ENCODE results near the gene SPPL3.
"Not testable (repeated sequence)": the region's sequence is repeated elsewhere in the genome, so short reads cannot be mapped to it uniquely, and the experiment has no call there.

Gene SPPL3, protein sequence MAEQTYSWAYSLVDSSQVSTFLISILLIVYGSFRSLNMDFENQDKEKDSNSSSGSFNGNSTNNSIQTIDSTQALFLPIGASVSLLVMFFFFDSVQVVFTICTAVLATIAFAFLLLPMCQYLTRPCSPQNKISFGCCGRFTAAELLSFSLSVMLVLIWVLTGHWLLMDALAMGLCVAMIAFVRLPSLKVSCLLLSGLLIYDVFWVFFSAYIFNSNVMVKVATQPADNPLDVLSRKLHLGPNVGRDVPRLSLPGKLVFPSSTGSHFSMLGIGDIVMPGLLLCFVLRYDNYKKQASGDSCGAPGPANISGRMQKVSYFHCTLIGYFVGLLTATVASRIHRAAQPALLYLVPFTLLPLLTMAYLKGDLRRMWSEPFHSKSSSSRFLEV

GRCh38 chr12:120904197-120904773 is at the start of gene SPPL3:
Gene SPPL3, minus strand, starts transcription at chr12:120904358. Its CDS starts 491 bp downstream, at chr12:120903867.
- peak; percentile 78 for DNase-seq

DNA sequence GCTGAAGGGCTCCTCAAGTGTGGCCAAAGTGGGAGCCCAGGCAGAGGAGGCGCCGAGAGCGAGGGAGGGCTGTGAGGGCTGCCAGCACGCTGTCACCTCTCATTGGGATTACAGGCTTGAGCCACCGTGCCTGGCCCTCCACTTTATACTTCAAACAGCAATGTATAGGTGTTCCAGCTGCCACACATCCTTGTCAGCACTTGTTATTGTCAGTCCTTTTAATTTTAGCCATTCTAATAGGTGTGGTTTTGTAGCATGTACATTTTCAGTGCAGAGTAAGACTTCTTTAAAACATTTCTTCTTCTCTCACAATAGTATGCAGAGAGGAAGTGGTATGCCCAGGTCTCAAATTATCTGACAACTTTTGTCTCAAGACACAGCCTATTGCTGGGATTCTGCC is 46.6 kb upstream of the SPPL3 start:
- DNase-seq: no peak

GRCh38 chr12:120950260-120950799 is 46.2 kb upstream of the SPPL3 start:
- DNase-seq: not testable (repeated sequence)

DNA sequence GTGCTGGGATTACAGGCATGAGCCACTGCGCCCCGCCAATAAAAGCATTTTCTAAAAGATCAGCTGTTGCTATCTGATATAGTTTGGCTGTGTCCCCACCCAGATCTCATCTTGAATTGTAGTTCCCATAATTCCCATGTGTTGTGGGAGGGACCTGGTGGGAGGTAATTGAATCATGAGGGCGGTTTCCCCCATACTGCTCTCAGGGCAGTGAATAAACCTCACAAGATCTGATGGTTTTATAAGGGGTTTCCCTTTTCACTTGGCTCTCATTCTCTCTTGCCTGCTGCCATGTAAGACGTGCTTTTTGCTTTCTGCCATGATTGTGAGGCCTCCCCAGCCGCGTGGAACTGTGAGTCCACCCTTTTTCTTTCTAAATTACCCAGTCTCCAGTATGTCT is 41.4 kb upstream of the SPPL3 start:
- DNase-seq: not testable (repeated sequence)

DNA sequence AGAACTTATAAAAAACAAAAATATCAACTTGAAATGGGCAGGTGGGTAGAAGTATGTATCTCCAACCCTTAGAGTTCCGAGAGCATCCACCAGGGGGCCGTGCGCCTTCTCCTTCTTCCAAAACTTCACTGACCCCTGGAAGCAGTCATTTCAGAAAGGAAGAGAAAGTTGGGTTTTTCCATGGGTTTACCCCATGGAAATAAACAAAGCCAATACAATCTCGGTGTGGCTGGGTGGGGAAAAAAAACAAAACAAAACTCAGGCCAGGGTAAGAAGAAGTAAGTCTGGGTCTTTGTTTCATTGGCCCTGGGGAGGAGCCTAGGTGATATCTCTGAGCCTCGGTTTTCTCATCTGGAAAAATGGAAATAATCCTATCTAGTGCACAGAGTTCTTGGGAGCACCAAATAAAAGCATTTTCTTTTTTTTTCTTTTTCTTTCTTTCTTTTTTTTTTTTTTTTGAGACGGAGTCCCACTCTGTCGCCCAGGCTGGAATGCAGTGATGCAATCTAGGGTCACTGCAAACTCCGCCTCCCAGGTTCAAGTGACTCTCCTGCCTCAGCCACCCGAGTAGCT is 40.6 kb upstream of the SPPL3 start:
- DNase-seq: no peak

GRCh38 chr12:120943482-120943881 is 39.3 kb upstream of the SPPL3 start:
- DNase-seq: no peak

- no peak for DNase-seq
Observed at GRCh38 chr12:120941846-120942405, 37.8 kb upstream of the SPPL3 start.

- DNase-seq: no peak
Observed at GRCh38 chr12:120941412-120941811, 37.3 kb upstream of the SPPL3 start.

DNA sequence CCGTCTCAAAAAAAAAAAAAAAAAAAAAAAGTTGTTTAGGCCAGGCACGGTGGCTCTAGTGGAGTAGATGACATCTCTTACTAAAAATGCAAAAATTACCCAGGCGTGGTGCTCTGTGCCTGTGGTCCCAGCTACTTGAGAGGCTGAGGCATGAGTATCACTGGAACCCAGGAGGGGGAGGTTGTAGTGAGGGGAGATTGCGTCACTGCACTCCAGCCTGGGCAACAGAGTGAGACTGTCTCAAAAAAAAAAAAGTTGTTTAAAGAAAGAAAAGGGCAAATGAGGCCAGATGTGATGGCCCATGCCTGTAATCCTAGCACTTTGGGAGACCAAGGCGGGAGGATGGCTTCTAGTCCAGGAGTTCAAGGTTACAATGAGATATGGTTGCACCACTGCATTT is 36.6 kb upstream of the SPPL3 start:
- DNase-seq: no peak

- no peak for DNase-seq
Observed at GRCh38 chr12:120940006-120940405, 35.8 kb upstream of the SPPL3 start.

GRCh38 chr12:120939523-120939922 is 35.4 kb upstream of the SPPL3 start:
- no peak for DNase-seq

- DNase-seq: no peak
Observed at GRCh38 chr12:120938496-120938895, 34.3 kb upstream of the SPPL3 start.

DNA sequence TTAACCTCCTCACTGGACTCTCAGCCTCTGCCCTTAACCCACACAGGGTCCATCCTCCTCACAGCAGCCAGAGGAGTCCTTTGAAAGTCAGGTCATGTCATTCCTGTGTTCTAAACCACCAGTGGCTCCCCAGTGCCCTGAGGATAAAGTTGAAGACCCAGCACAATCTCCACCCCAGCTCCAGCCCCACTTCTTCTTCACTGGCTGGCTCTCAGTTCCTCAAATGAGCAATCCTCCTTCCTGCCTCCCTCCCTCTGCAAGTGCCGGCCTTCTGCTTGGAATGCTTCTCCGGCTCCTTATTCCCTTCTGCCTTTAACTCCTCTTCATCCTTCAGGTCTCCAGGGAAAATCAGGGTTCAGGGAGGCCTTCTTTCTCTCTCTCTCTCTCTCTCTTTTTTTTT is 32.0 kb upstream of the SPPL3 start:
- no peak for DNase-seq

DNA sequence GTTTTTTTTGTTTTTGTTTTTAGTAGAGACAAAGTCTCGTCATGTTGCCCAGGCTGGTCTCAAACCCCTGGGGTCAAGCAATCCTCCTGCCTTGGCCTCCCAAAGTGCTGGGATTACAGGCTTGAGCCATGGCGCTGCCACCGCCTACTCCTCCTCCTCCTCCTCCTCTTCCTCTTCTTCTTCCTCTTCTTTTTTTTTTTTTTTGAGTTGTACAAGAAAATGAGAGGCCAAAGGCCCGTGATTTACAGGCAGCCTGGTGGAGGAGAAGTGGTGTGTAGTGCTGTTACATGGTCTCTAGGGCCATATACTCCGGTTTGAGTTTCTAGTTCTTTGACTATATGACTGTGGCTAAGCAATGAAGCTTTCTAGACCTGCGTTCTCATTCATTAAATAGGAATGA is 29.6 kb upstream of the SPPL3 start:
- no peak for DNase-seq

GRCh38 chr12:120932956-120933526 is 28.9 kb upstream of the SPPL3 start:
- DNase-seq: no peak

DNA sequence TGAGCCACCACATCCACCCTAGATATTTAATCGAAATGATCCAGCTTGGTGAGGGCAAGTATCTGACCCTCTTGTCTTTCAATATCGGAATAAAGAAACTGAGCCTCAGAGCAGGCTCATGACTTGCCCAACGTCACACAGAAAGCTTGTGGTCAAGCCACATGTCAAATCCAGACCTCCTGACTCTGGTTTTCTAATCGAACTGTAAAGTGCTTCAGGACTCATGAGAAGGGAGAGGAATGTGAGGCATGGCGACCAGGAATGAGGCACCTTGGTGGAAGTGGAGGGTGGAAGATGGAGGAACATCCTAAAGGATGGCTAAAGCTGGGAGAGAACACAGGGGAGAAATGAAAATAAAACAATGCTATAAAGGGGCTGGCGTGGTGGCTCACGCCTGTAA is 27.9 kb upstream of the SPPL3 start:
- DNase-seq: no peak

DNA sequence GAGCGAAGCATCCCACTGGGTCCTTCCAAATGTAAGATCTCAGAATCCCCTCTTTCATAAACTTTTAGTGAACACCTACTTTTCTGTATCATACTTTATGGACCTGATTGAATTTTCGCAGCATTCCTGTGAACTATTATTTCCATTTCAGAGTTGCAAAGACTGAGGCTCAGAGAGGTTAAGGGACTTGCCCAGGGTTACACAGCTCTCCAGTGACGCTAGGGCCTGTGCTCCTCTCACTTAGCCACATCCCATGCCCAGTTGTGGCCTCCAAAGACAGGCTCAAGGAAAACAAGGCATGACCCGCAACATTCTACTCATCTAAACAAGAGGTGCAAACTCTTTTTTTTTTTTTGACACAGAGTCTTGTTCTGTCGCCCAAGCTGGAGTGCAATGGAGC is 25.9 kb upstream of the SPPL3 start:
- DNase-seq: no peak

GRCh38 chr12:120928864-120929652 is 24.9 kb upstream of the SPPL3 start:
- DNase-seq: no peak

GRCh38 chr12:120925740-120926563 is 21.8 kb upstream of the SPPL3 start:
- no peak for DNase-seq

DNA sequence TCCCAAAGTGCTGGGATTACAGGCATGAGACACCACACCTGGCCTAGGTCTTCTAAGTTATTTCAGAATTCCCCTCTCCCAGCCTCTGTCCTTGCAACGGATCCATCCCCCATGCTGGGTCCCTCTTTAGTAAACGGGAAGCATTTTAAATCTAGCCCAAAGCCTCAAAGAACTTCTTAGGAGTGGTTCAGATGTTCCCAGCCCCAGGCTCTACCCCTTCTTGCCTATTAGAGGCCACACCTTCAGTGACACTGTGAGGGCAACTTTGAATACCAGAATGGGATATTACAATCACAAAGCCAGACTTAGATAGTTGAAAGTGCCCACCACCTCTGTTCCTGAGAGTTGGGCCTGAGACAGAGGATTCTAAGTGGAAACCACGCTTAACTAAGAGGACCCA is 18.1 kb upstream of the SPPL3 start:
- no peak for DNase-seq

DNA sequence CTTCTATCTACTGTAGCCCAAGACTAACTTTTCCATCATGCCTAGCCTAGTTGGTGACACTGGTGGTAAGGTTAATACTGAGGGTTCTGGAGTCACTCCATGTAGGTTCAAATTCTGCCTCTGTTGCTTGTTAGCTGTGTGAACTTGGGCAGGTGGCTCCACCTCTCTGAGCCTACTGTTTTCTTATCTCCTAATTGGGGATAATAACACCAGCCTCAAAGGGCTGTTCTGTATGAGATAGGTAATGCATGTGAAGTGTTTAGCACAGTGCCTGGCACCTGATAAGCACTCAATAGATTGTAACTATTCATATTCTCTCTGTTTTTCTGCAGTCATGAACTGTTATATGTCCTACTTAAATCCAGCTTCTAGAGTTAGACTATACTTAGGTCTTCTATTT is 17.5 kb upstream of the SPPL3 start:
- DNase-seq: no peak

- DNase-seq: no peak
Observed at GRCh38 chr12:120920178-120920577, 16.0 kb upstream of the SPPL3 start.
